ENCODE results near the gene DEFB115. TPM values are rescaled to one million over a fixed set of nuclear protein-coding genes. Genes with fewer than 3 reads are reported as not detected.
"Not testable (repeated sequence)": the region's sequence is repeated elsewhere in the genome, so short reads cannot be mapped to it uniquely, and the experiment has no call there.

DEFB115 gene
- not detected in 2 replicates for total RNA-seq (2014; rRNA removed; shearing (Covaris generic))

- H3K4me3 ChIP-seq (ENCODE audit: insufficient read depth, low read depth, low read length), result no peak within 1 kb of the TSS
- no peaks in the 10 kb centered on the region for H3K36me3 ChIP-seq (replicated peaks; ENCODE audit: control insufficient read depth, insufficient read depth, low read length)
- no peaks in the 10 kb centered on the region for H3K27me3 ChIP-seq (ENCODE audit: control insufficient read depth, insufficient read depth, low read length)
- no peak for DNase-seq
Measured at GRCh38 chr20:31257364-31257763, at the start of gene DEFB115. TSS of gene DEFB115 (plus strand) at chr20:31257664. CDS start at chr20:31257664, 0 bp downstream.

- Histone ChIP-seq H3K27me3 (ENCODE audit: control insufficient read depth, insufficient read depth, low read length) (no peaks in the 10 kb centered on the region), H3K36me3 (replicated peaks; ENCODE audit: control insufficient read depth, insufficient read depth, low read length) (no peaks in the 10 kb centered on the region), H3K4me3 (ENCODE audit: insufficient read depth, low read depth, low read length) (no peak overlapping the region)
- DNase-seq, result no peak
Measured at GRCh38 chr20:31236953-31237352, 20.5 kb upstream of the DEFB115 start.

GRCh38 chr20:31237763-31238162, 19.7 kb upstream of the DEFB115 start:
- no peak overlapping the region for H3K4me3 ChIP-seq (ENCODE audit: insufficient read depth, low read depth, low read length)
- no peak for DNase-seq
- H3K27me3 ChIP-seq (ENCODE audit: control insufficient read depth, insufficient read depth, low read length), result no peaks in the 10 kb centered on the region
- no peaks in the 10 kb centered on the region for H3K36me3 ChIP-seq (replicated peaks; ENCODE audit: control insufficient read depth, insufficient read depth, low read length)

GRCh38 chr20:31239139-31239538, 18.3 kb upstream of the DEFB115 start:
- H3K27me3 ChIP-seq (ENCODE audit: control insufficient read depth, insufficient read depth, low read length), result no peaks in the 10 kb centered on the region
- no peak for DNase-seq
- no peak overlapping the region for H3K4me3 ChIP-seq (ENCODE audit: insufficient read depth, low read depth, low read length)
- no peaks in the 10 kb centered on the region for H3K36me3 ChIP-seq (replicated peaks; ENCODE audit: control insufficient read depth, insufficient read depth, low read length)

- no peak for DNase-seq
- H3K27me3 ChIP-seq (ENCODE audit: control insufficient read depth, insufficient read depth, low read length), result no peaks in the 10 kb centered on the region
- H3K4me3 ChIP-seq (ENCODE audit: insufficient read depth, low read depth, low read length), result no peak overlapping the region
- no peaks in the 10 kb centered on the region for H3K36me3 ChIP-seq (replicated peaks; ENCODE audit: control insufficient read depth, insufficient read depth, low read length)
Measured at GRCh38 chr20:31256959-31257358, 505 bp upstream of the DEFB115 start.

- H3K27me3 ChIP-seq (ENCODE audit: control insufficient read depth, insufficient read depth, low read length), result no peaks in the 10 kb centered on the region
- no peak for DNase-seq
- no peak overlapping the region for H3K4me3 ChIP-seq (ENCODE audit: insufficient read depth, low read depth, low read length)
- no peaks in the 10 kb centered on the region for H3K36me3 ChIP-seq (replicated peaks; ENCODE audit: control insufficient read depth, insufficient read depth, low read length)
Measured at GRCh38 chr20:31260326-31260932, 3.0 kb downstream of the DEFB115 start.

- no peak for DNase-seq
- Histone ChIP-seq H3K4me3 (ENCODE audit: insufficient read depth, low read depth, low read length) (no peak overlapping the region), H3K27me3 (ENCODE audit: control insufficient read depth, insufficient read depth, low read length) (no peaks in the 10 kb centered on the region), H3K36me3 (replicated peaks; ENCODE audit: control insufficient read depth, insufficient read depth, low read length) (no peaks in the 10 kb centered on the region)
Measured at GRCh38 chr20:31274441-31274840, 17.0 kb downstream of the DEFB115 start.

- no peaks in the 10 kb centered on the region for H3K36me3 ChIP-seq (replicated peaks; ENCODE audit: control insufficient read depth, insufficient read depth, low read length)
- DNase-seq, result no peak
- H3K4me3 ChIP-seq (ENCODE audit: insufficient read depth, low read depth, low read length), result no peak overlapping the region
- H3K27me3 ChIP-seq (ENCODE audit: control insufficient read depth, insufficient read depth, low read length), result no peaks in the 10 kb centered on the region
Measured at GRCh38 chr20:31278178-31278577, 20.7 kb downstream of the DEFB115 start.

- not testable (repeated sequence) for H3K36me3 ChIP-seq (replicated peaks; ENCODE audit: control insufficient read depth, insufficient read depth, low read length); H3K4me3 ChIP-seq (ENCODE audit: insufficient read depth, low read depth, low read length)
Measured at GRCh38 chr20:31284964-31285363, 27.5 kb downstream of the DEFB115 start.

GRCh38 chr20:31308535-31309162, 51.2 kb downstream of the DEFB115 start, which contains the start of gene DEFB116:
TSS of gene DEFB116 (minus strand) at chr20:31308585. CDS start at chr20:31308585, 0 bp downstream.
- Histone ChIP-seq H3K36me3 (replicated peaks; ENCODE audit: control insufficient read depth, insufficient read depth, low read length) (no peaks in the 10 kb centered on the region), H3K4me3 (ENCODE audit: insufficient read depth, low read depth, low read length) (no peak within 1 kb of the TSS), H3K27me3 (ENCODE audit: control insufficient read depth, insufficient read depth, low read length) (no peaks in the 10 kb centered on the region)
- DNase-seq, result no peak

More at GRCh38 chr20:31284964-31285363, 27.5 kb downstream of the DEFB115 start:
- not testable (repeated sequence) for H3K27me3 ChIP-seq (ENCODE audit: control insufficient read depth, insufficient read depth, low read length); DNase-seq

Other genes with a start within 250 kb of the DEFB115 start
- gene DEFB116, start 50.9 kb downstream of the DEFB115 start, total RNA-seq (2014; rRNA removed; shearing (Covaris generic)), result not detected in 2 replicates
- gene DEFB118, start 110.9 kb downstream of the DEFB115 start, total RNA-seq (2014; rRNA removed; shearing (Covaris generic)), result not detected in 2 replicates
- gene DEFB119, start 132.9 kb downstream of the DEFB115 start, total RNA-seq (2014; rRNA removed; shearing (Covaris generic)), result not detected in 2 replicates
- not detected in 2 replicates for gene DEFB121, start 148.6 kb downstream of the DEFB115 start, total RNA-seq (2014; rRNA removed; shearing (Covaris generic))
- gene DEFB123, start 183.0 kb downstream of the DEFB115 start, total RNA-seq (2014; rRNA removed; shearing (Covaris generic)), result not detected in 2 replicates
- not detected in 2 replicates for gene DEFB124, start 217.5 kb downstream of the DEFB115 start, total RNA-seq (2014; rRNA removed; shearing (Covaris generic))
- not detected in 2 replicates for gene REM1, start 217.6 kb downstream of the DEFB115 start, total RNA-seq (2014; rRNA removed; shearing (Covaris generic))